Measurements from ENCODE around the gene CACNB2. TPM values are rescaled to one million over a fixed set of nuclear protein-coding genes. Genes with fewer than 3 reads are reported as not detected.
"Not testable (repeated sequence)": the region's sequence is repeated elsewhere in the genome, so short reads cannot be mapped to it uniquely, and the experiment has no call there.

CACNB2 gene
- polyA plus RNA-seq, 1 experiment, result 0.12 TPM

- CTCF ChIA-PET, result no interaction called here
Measured at GRCh38 chr10:18567343-18567856, 427.2 kb downstream of the CACNB2 start.

GRCh38 chr10:18570386-18570785 lies 430.2 kb downstream of the CACNB2 start:
- DNase-seq (ENCODE audit: low read depth); CTCF ChIA-PET; H3K27me3 ChIP-seq (ENCODE audit: control insufficient read depth, insufficient read depth, low read length); H3K36me3 ChIP-seq (ENCODE audit: control insufficient read depth, insufficient read depth, low read length); POLR2A ChIA-PET; H3K4me3 ChIP-seq (ENCODE audit: low read depth, low read length): not testable (repeated sequence)

More at GRCh38 chr10:18567343-18567856, 427.2 kb downstream of the CACNB2 start:
- Histone ChIP-seq H3K36me3 (ENCODE audit: control insufficient read depth, insufficient read depth, low read length) (no peaks in the 10 kb centered on the region), H3K27me3 (ENCODE audit: control insufficient read depth, insufficient read depth, low read length) (no peaks in the 10 kb centered on the region), H3K4me3 (ENCODE audit: low read depth, low read length) (no peak overlapping the region)
- no peak for DNase-seq (ENCODE audit: low read depth)
- POLR2A ChIA-PET, result no interaction called here
- TF ChIP-seq CTCF (IDR thresholded peaks at IDR 0.05; ENCODE audit: insufficient read depth, low read depth, low read length), result no peak

GRCh38 chr10:18571076-18571475 lies 430.9 kb downstream of the CACNB2 start:
- CTCF ChIA-PET, result no interaction called here
- Histone ChIP-seq H3K4me3 (ENCODE audit: low read depth, low read length) (no peak overlapping the region), H3K36me3 (ENCODE audit: control insufficient read depth, insufficient read depth, low read length) (no peaks in the 10 kb centered on the region), H3K27me3 (ENCODE audit: control insufficient read depth, insufficient read depth, low read length) (no peaks in the 10 kb centered on the region)
- TF ChIP-seq CTCF (IDR thresholded peaks at IDR 0.05; ENCODE audit: insufficient read depth, low read depth, low read length), result no peak
- DNase-seq (ENCODE audit: low read depth), result no peak
- POLR2A ChIA-PET, result no interaction called here

GRCh38 chr10:18571780-18572179 lies 431.6 kb downstream of the CACNB2 start:
- Histone ChIP-seq H3K4me3 (ENCODE audit: low read depth, low read length) (no peak overlapping the region), H3K27me3 (ENCODE audit: control insufficient read depth, insufficient read depth, low read length) (no peaks in the 10 kb centered on the region), H3K36me3 (ENCODE audit: control insufficient read depth, insufficient read depth, low read length) (no peaks in the 10 kb centered on the region)
- ChIA-PET POLR2A (no interaction called here), CTCF (no interaction called here)
- no peak for DNase-seq (ENCODE audit: low read depth)
- TF ChIP-seq CTCF (IDR thresholded peaks at IDR 0.05; ENCODE audit: insufficient read depth, low read depth, low read length), result no peak

GRCh38 chr10:18572959-18573561 lies 432.8 kb downstream of the CACNB2 start:
- CTCF ChIA-PET, result no interaction called here
- Histone ChIP-seq H3K36me3 (ENCODE audit: control insufficient read depth, insufficient read depth, low read length) (no peaks in the 10 kb centered on the region), H3K27me3 (ENCODE audit: control insufficient read depth, insufficient read depth, low read length) (no peaks in the 10 kb centered on the region), H3K4me3 (ENCODE audit: low read depth, low read length) (no peak overlapping the region)
- POLR2A ChIA-PET, result no interaction called here
- no peak for DNase-seq (ENCODE audit: low read depth)
- no peak for TF ChIP-seq CTCF (IDR thresholded peaks at IDR 0.05; ENCODE audit: insufficient read depth, low read depth, low read length)

- POLR2A ChIA-PET, result no interaction called here
- H3K36me3 ChIP-seq (ENCODE audit: control insufficient read depth, insufficient read depth, low read length), result no peaks in the 10 kb centered on the region
- H3K4me3 ChIP-seq (ENCODE audit: low read depth, low read length), result no peak overlapping the region
- CTCF ChIA-PET, result no interaction called here
- TF ChIP-seq CTCF (IDR thresholded peaks at IDR 0.05; ENCODE audit: insufficient read depth, low read depth, low read length), result no peak
- H3K27me3 ChIP-seq (ENCODE audit: control insufficient read depth, insufficient read depth, low read length), result no peaks in the 10 kb centered on the region
- no peak for DNase-seq (ENCODE audit: low read depth)
Measured at GRCh38 chr10:18576586-18576985, 436.4 kb downstream of the CACNB2 start.

Data from BJ (cell line).